BE2C (cell line): Measurements from ENCODE around the gene PPP1R17.

ENCODE experiments used
- DNase-seq: peaks from one replicate; pipeline ENCODE4 v3.0.0-alpha.2; 2020
- H3K27me3 ChIP-seq: fragments of 250-450 bp; sonication (Bioruptor Pico); 2 replicates; pipeline ENCODE4 v1.5.1; 2020; ENCODE audit warnings: mild to moderate bottlenecking
- H3K36me3 ChIP-seq: fragments of 250-450 bp; sonication (Bioruptor Pico); 2 replicates; pipeline ENCODE4 v1.5.1; 2020; ENCODE audit warnings: mild to moderate bottlenecking
- H3K4me1 ChIP-seq: fragments of 250-450 bp; sonication (Bioruptor Pico); 2 replicates; pipeline ENCODE4 v1.5.1; 2020
- H3K4me3 ChIP-seq: 2 replicates; pipeline ENCODE4 v1.5.1; 2011; ENCODE audit warnings: low read depth, low read length
- H3K9me3 ChIP-seq: fragments of 250-450 bp; sonication (Bioruptor Pico); 2 replicates; pipeline ENCODE4 v1.5.1; 2020
- TF ChIP-seq, protein P1 (sequence below): IDR thresholded peaks from 2 replicates; pipeline ENCODE4 v1.5.1; 2012; ENCODE audit warnings: mild to moderate bottlenecking, low read depth, low read length

PPP1R17 gene

DNA sequence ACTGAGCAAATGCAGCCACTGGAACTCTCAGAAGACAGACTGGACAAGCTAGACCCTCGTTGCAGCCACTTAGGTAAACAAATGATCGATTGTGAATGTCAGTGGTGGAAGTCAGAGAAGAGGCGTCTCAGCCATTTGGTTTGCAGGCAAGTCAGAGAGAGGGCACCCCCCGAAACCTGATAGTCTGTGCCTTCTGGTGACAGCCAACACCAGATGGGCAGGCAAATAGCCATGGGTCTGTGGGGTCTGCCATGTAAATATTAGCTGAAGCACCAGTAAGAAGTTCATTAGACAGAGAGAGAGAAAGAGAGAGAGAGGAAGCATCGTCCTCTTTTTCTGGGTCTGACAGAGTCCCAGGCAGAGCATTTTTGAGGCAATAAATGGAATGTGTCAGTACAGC is 5.4 kb downstream of the PPP1R17 start:
- H3K9me3 ChIP-seq, result no peaks in the 10 kb centered on the region
- no peaks in the 10 kb centered on the region for H3K36me3 ChIP-seq
- DNase-seq, result no peak
- TF ChIP-seq, protein P1, sequence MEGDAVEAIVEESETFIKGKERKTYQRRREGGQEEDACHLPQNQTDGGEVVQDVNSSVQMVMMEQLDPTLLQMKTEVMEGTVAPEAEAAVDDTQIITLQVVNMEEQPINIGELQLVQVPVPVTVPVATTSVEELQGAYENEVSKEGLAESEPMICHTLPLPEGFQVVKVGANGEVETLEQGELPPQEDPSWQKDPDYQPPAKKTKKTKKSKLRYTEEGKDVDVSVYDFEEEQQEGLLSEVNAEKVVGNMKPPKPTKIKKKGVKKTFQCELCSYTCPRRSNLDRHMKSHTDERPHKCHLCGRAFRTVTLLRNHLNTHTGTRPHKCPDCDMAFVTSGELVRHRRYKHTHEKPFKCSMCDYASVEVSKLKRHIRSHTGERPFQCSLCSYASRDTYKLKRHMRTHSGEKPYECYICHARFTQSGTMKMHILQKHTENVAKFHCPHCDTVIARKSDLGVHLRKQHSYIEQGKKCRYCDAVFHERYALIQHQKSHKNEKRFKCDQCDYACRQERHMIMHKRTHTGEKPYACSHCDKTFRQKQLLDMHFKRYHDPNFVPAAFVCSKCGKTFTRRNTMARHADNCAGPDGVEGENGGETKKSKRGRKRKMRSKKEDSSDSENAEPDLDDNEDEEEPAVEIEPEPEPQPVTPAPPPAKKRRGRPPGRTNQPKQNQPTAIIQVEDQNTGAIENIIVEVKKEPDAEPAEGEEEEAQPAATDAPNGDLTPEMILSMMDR, result no peak
- H3K4me3 ChIP-seq, result no peak overlapping the region
- no peaks in the 10 kb centered on the region for H3K4me1 ChIP-seq
- H3K27me3 ChIP-seq, result peaks cover 3% of the 10 kb centered on the region

DNA sequence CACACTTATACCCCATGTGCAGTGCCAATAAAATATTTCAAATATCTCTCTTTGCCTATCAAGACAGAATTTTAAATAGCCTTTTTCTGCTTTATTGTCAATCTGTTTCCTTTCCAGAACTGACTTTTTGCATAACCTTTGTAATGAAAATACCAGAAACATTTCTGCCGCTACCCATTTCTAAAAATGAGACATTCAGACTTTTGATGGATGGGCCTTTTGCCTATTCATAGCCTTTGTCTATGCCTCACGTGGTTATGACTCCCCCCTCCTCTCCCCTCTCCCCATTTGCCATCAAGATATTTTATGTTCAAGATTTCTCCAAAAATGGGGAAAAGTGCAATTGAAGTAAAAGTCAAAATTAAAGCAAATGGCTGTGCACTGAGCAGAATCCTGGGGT is 5.9 kb downstream of the PPP1R17 start:
- Histone ChIP-seq H3K4me1 (no peaks in the 10 kb centered on the region), H3K9me3 (no peaks in the 10 kb centered on the region), H3K36me3 (no peaks in the 10 kb centered on the region), H3K27me3 (peaks cover 3% of the 10 kb centered on the region), H3K4me3 (no peak overlapping the region)
- TF ChIP-seq, protein P1, result no peak
- no peak for DNase-seq

DNA sequence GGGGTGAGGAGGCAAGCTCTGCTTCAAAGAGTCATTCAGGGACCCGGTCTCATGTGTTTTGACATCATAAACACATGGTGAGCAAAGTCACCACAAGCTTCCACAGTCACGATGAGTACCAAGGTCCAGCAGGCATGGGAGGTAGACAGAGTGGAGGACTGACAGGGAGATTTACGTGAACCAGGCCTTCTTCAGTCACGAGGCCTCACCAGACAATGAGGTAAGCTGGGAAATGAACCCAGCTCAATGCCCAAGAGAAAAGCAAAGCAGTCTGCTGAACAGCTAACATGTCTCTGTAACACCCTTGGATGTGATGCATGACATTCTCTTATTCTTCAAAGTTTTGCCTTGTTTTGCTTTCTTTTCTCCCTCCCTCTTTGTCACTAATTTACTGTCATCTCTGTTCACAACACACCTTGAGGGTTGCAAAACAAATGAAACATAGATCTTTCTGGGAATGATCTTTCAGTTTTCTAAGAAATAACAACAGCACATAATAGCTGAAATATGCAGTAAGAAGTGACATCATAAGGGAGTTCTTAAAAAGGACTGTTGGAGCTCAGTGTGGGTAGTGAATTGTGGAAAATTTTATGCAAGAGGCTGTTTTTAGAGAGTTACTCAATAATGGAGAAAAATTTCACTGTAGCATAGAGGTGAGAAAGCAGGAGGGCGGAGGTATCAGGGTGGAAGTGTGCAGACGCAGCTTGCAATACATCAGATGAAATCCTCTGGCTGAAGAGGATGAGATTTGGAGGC is 9.0 kb downstream of the PPP1R17 start:
- Histone ChIP-seq H3K4me3 (no peak overlapping the region), H3K36me3 (no peaks in the 10 kb centered on the region), H3K27me3 (peaks cover 3% of the 10 kb centered on the region), H3K9me3 (no peaks in the 10 kb centered on the region), H3K4me1 (no peaks in the 10 kb centered on the region)
- DNase-seq, result no peak
- TF ChIP-seq, protein P1, result no peak

DNA sequence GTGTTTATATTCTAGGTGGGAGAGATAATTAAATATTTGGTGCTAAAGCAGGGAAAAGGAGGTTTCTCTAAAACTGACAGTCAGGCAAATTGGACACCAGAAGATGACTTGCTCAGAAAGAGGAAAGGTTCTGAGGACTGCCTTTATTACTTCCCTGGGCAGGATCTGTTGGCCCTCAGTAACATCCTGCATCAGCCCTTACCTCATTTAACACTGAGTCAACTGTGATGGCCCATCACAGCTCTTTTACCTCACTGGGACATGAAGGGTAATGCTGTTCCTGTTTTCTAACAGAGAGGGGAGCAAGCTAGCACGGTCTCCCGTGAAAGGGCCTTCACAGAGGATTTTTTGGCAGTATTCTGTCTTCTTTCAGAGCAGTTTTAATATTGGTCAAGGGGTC is 12.0 kb downstream of the PPP1R17 start:
- Histone ChIP-seq H3K4me3 (no peak overlapping the region), H3K36me3 (no peaks in the 10 kb centered on the region), H3K9me3 (no peaks in the 10 kb centered on the region), H3K27me3 (peaks cover 1% of the 10 kb centered on the region), H3K4me1 (no peaks in the 10 kb centered on the region)
- TF ChIP-seq, protein P1, result no peak
- no peak for DNase-seq

DNA sequence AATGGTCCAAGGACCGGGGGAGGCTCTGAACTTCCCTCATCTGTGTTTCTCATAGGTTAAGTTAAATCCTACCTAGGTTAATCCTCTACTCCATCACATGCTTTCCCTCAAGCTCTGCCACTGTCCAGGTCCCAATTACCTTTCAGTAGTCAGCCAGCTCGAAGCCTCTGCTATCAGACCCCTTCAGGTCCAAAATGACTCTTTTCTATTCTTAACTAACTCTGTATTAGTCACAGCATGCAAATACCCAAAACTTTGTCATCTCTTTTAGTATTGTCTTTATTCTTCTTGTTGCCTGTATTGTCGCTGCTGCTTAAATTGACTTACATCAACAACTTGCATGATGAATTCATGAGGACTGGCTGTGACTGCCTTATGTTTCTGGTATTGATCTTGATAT is 15.3 kb downstream of the PPP1R17 start:
- H3K4me1 ChIP-seq, result no peaks in the 10 kb centered on the region
- no peaks in the 10 kb centered on the region for H3K27me3 ChIP-seq
- no peak overlapping the region for H3K4me3 ChIP-seq
- no peak for DNase-seq
- TF ChIP-seq, protein P1, result no peak
- no peaks in the 10 kb centered on the region for H3K9me3 ChIP-seq
- H3K36me3 ChIP-seq, result no peaks in the 10 kb centered on the region

DNA sequence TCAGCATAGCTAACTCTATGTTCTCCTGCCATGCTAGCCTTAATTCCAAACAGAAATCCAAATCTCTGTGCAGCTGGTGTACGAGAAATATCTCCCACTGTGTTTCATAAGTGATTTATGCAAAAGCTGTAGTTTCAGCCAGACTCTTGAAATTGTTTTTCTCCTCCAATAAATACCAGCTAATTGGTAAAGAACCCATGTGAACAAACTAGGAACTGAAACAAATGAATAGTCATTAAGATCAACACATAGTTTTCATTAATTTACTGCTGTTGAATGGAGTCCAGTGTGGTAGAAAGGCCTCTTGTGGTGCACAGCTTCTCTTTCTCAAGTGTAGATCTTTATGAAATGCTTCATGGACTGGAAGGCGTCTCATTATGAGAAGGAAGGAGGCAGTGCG is 18.4 kb downstream of the PPP1R17 start:
- no peaks in the 10 kb centered on the region for H3K4me1 ChIP-seq
- H3K9me3 ChIP-seq, result no peaks in the 10 kb centered on the region
- H3K36me3 ChIP-seq, result no peaks in the 10 kb centered on the region
- no peak for DNase-seq
- no peak overlapping the region for H3K4me3 ChIP-seq
- H3K27me3 ChIP-seq, result no peaks in the 10 kb centered on the region
- TF ChIP-seq, protein P1, result no peak
